Measurements from ENCODE around the gene ZC3H10. TPM values are rescaled to one million over a fixed set of nuclear protein-coding genes. Genes with fewer than 3 reads are reported as not detected.

ZC3H10 gene
- total and polyA plus RNA-seq, 2 of the 13 experiments (the other 11 are each of a cell fraction or from before 2014, with no cell fraction given) = 0.70 to 2.3 TPM

GRCh38 chr12:56117778-56118687, at the start of gene ZC3H10 (continued):
- TF ChIP-seq, protein P1, sequence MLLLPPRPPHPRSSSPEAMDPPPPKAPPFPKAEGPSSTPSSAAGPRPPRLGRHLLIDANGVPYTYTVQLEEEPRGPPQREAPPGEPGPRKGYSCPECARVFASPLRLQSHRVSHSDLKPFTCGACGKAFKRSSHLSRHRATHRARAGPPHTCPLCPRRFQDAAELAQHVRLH (CRISPR knock-in tag; IDR thresholded peaks at IDR 0.05; ENCODE audit: borderline replicate concordance, low read depth) = peak; percentile 89; the same call in 1 of the 2 replicates
- TF ChIP-seq GZF1 (CRISPR knock-in tag; IDR thresholded peaks at IDR 0.05) = no peak; the same call in 1 of the 2 replicates
- no peak for TF ChIP-seq CBX2 (IDR thresholded peaks at IDR 0.05; ENCODE audit: low read depth, low read length)
- no peak for TF ChIP-seq CBX2 (CRISPR knock-in tag; IDR thresholded peaks at IDR 0.05; ENCODE audit: low read depth)
- 0 out of 2 replicates have a peak, but pooled peaks have one; percentile 17 for TF ChIP-seq HNRNPL (IDR thresholded peaks at IDR 0.05; ENCODE audit: low read depth, low read length)
- TF ChIP-seq HMGXB4 (CRISPR knock-in tag; IDR thresholded peaks at IDR 0.05; ENCODE audit: borderline replicate concordance in 1 of 2, low read depth in 1 of 2) = peak; percentile 81 to 97
- peak; percentile 80; the same call in 1 of the 2 replicates for TF ChIP-seq ZNF263 (CRISPR knock-in tag; IDR thresholded peaks at IDR 0.05)
- TF ChIP-seq ZNF225 (CRISPR knock-in tag; IDR thresholded peaks at IDR 0.05) = no peak
- TF ChIP-seq PRMT3 (CRISPR knock-in tag; IDR thresholded peaks at IDR 0.05; ENCODE audit: borderline replicate concordance, low read depth) = peak; percentile 87; the same call in 1 of the 2 replicates
- TF ChIP-seq ZNF703 (CRISPR knock-in tag; IDR thresholded peaks at IDR 0.05; ENCODE audit: borderline replicate concordance) = no peak
- TF ChIP-seq SALL2 (CRISPR knock-in tag; IDR thresholded peaks at IDR 0.05) = peak; percentile 89
- peak; percentile 32; the same call in 1 of the 2 replicates for TF ChIP-seq ZFP41 (CRISPR knock-in tag; IDR thresholded peaks at IDR 0.05; ENCODE audit: borderline replicate concordance)
- TF ChIP-seq HBP1 (CRISPR knock-in tag; IDR thresholded peaks at IDR 0.05; ENCODE audit: low read depth) = peak; percentile 85
- 0 out of 2 replicates have a peak, but pooled peaks have one; percentile 48 for TF ChIP-seq ZNF317 (CRISPR knock-in tag; IDR thresholded peaks at IDR 0.05)
- TF ChIP-seq MAZ (IDR thresholded peaks at IDR 0.05; ENCODE audit: borderline replicate concordance, low read depth, low read length) = no peak
- peak; percentile 95 for TF ChIP-seq MAZ (CRISPR knock-in tag; IDR thresholded peaks at IDR 0.05; ENCODE audit: low read depth)
- TF ChIP-seq ZNF605 (CRISPR knock-in tag; IDR thresholded peaks at IDR 0.05) = peak; percentile 91
- TF ChIP-seq ZNF282 (IDR thresholded peaks at IDR 0.05; ENCODE audit: partially characterized antibody) = no peak
- TF ChIP-seq, protein P2, sequence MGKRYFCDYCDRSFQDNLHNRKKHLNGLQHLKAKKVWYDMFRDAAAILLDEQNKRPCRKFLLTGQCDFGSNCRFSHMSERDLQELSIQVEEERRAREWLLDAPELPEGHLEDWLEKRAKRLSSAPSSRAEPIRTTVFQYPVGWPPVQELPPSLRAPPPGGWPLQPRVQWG (CRISPR knock-in tag; IDR thresholded peaks at IDR 0.05; ENCODE audit: borderline replicate concordance, low read depth) = no peak
- peak; percentile 90 for TF ChIP-seq DRAP1 (CRISPR knock-in tag; IDR thresholded peaks at IDR 0.05)
- TF ChIP-seq ZNF788 (CRISPR knock-in tag; IDR thresholded peaks at IDR 0.05; ENCODE audit: borderline replicate concordance) = peak; percentile 98
- TF ChIP-seq ZNF660 (CRISPR knock-in tag; IDR thresholded peaks at IDR 0.05; ENCODE audit: borderline replicate concordance, low read depth) = no peak
- peak; percentile 97; the same call in 1 of the 2 replicates for TF ChIP-seq IRF9 (CRISPR knock-in tag; IDR thresholded peaks at IDR 0.05; ENCODE audit: borderline replicate concordance)

Measured in HepG2 (cell line).